GM21786 (cell line): ENCODE measurements around the gene STUM.
"Not testable (repeated sequence)": the region's sequence is repeated elsewhere in the genome, so short reads cannot be mapped to it uniquely, and the experiment has no call there.

ENCODE experiments used
- ATAC-seq: cut with Tn5 transposase; IDR thresholded peaks from one replicate; pipeline ENCODE4 v1.9.1; 2021; ENCODE audit not compliant: unreplicated experiment

The STUM gene

GRCh38 chr1:226548256-226549093 is at the start of gene STUM:
TSS of gene STUM (plus strand) at chr1:226548764. CDS start at chr1:226548905, 141 bp downstream.
- no peak for ATAC-seq

- not testable (repeated sequence) for ATAC-seq
These were observed 48.9 kb upstream of the STUM start for GRCh38 chr1:226499699-226500098.

- no peak for ATAC-seq
These were observed 42.5 kb upstream of the STUM start for GRCh38 chr1:226506021-226506420.

GRCh38 chr1:226506921-226507320 is 41.6 kb upstream of the STUM start:
- ATAC-seq = no peak

GRCh38 chr1:226510453-226510852 is 38.1 kb upstream of the STUM start:
- ATAC-seq = no peak

GRCh38 chr1:226511296-226511695 is 37.3 kb upstream of the STUM start:
- no peak for ATAC-seq

GRCh38 chr1:226512076-226512728 is 36.4 kb upstream of the STUM start:
- no peak for ATAC-seq

GRCh38 chr1:226518375-226518774 is 30.2 kb upstream of the STUM start:
- ATAC-seq = no peak

- ATAC-seq = no peak
These were observed 29.4 kb upstream of the STUM start for GRCh38 chr1:226519135-226519534.

GRCh38 chr1:226519716-226520598 is 28.6 kb upstream of the STUM start:
- ATAC-seq = no peak

GRCh38 chr1:226520640-226521355 is 27.8 kb upstream of the STUM start:
- ATAC-seq = no peak

- no peak for ATAC-seq
These were observed 24.7 kb upstream of the STUM start for GRCh38 chr1:226523646-226524406.

- ATAC-seq = no peak
These were observed 24.0 kb upstream of the STUM start for GRCh38 chr1:226524547-226524946.

- no peak for ATAC-seq
These were observed 22.8 kb upstream of the STUM start for GRCh38 chr1:226525750-226526149.

GRCh38 chr1:226526801-226527595 is 21.6 kb upstream of the STUM start:
- ATAC-seq = no peak

- no peak for ATAC-seq
These were observed 18.7 kb upstream of the STUM start for GRCh38 chr1:226529891-226530290.

GRCh38 chr1:226530591-226530990 is 18.0 kb upstream of the STUM start:
- no peak for ATAC-seq

GRCh38 chr1:226531360-226532093 is 17.0 kb upstream of the STUM start:
- ATAC-seq = no peak

GRCh38 chr1:226532553-226532952 is 16.0 kb upstream of the STUM start:
- ATAC-seq = no peak
